HCT116 (cell line): Measurements from ENCODE around the gene TCP11L1. TPM values are rescaled to one million over a fixed set of nuclear protein-coding genes. Genes with fewer than 3 reads are reported as not detected.

Experiments used
- ATAC-seq: fragments of 200-7000 bp; cut with Tn5 transposase; 2 replicates; pipeline ENCODE4 v1.9.1; 2020; ENCODE audit warnings: mild to moderate bottlenecking, moderate library complexity
- BruUV-seq: library from RNA; stranded (reverse); fragments of 400-500 nt; replicated peaks from 2 replicates; lab custom pipeline; 2021; lab: Mats Ljungman, UMichigan
- CTCF ChIA-PET: fragments of 300-600 bp; sonication (Branson Sonifier 250); formaldehyde crosslinking; loops from one replicate; lab custom pipeline; 2021; ENCODE audit warnings: antibody characterized with exemption; lab: Charles Lee
- POLR2A ChIA-PET: fragments of 300-600, 350-600 bp; sonication (Branson Sonifier 250); formaldehyde crosslinking; loops from one replicate; lab custom pipeline; 2021; ENCODE audit warnings: antibody characterized with exemption; lab: Charles Lee
- RAD21 ChIA-PET, 2 experiments: fragments of 300-600 bp; sonication (Branson Sonifier 250); formaldehyde crosslinking; loops; one replicate each; lab custom pipeline; 2023; ENCODE audit warnings: low total read pairs in 2 of 2; ENCODE audit not compliant: uncharacterized antibody in 2 of 2, unreplicated experiment in 2 of 2, low non-redundant PET in 1 of 2; lab: Charles Lee
- DNase-seq: peaks from one replicate; pipeline ENCODE4 v3.0.0-alpha.2; 2010; ENCODE audit warnings: low read depth, low spot score
- H2AFZ ChIP-seq: fragments of 200-600 bp; shearing (Covaris generic), sonication (generic); 2 replicates; pipeline ENCODE4 v1.6.1; 2017; ENCODE audit warnings: low read depth, mixed run types, mixed read lengths, antibody characterized with exemption, low read length; ENCODE audit not compliant: poor library complexity, severe bottlenecking
- H3K27ac ChIP-seq: 2 replicates; pipeline ENCODE4 v1.5.1; 2012; ENCODE audit warnings: low read depth, low read length
- H3K27me3 ChIP-seq: fragments of 200-600 bp; sonication (generic); 2 replicates; pipeline ENCODE4 v1.6.1; 2016; ENCODE audit warnings: mixed run types, low read length, mixed read lengths; ENCODE audit not compliant: insufficient read depth
- H3K36me3 ChIP-seq, 2 experiments: fragments of 200-500 bp in 1 of 2; fragments of 200-600 bp in 1 of 2; sonication (Bioruptor generic) in 1 of 2; sonication (generic) in 1 of 2; 2 replicates each; pipeline versions ENCODE4 v1.5.1 to v1.6.1; 2014 to 2016; ENCODE audit warnings: low read length in 2 of 2, inconsistent platforms in 1 of 2, mixed read lengths in 1 of 2, mixed run types in 1 of 2; ENCODE audit not compliant: insufficient read depth in 2 of 2, control insufficient read depth in 1 of 2
- H3K4me1 ChIP-seq, 2 experiments: fragments of 200-600 bp in 1 of 2; sonication (generic) in 1 of 2; 2 replicates each; pipeline versions ENCODE4 v1.5.1 to v1.6.1; 2012 to 2017; ENCODE audit warnings: low read length in 2 of 2, inconsistent platforms in 1 of 2, mild to moderate bottlenecking in 1 of 2, mixed read lengths in 1 of 2, mixed run types in 1 of 2, moderate library complexity in 1 of 2; ENCODE audit not compliant: insufficient read depth in 2 of 2, control insufficient read depth in 1 of 2
- H3K4me2 ChIP-seq: fragments of 200-600 bp; sonication (generic); 2 replicates; pipeline ENCODE4 v1.6.1; 2017; ENCODE audit warnings: mixed run types, low read length, mixed read lengths
- H3K4me3 ChIP-seq, 2 experiments: fragments of 200-600 bp in 1 of 2; sonication (generic) in 1 of 2; replicated peaks in 1 of 2; 2 replicates each; pipeline ENCODE4 v1.5.1; 2011 to 2016; ENCODE audit warnings: low read length in 2 of 2, control low read depth in 1 of 2, low read depth in 1 of 2, mild to moderate bottlenecking in 1 of 2, mixed read lengths in 1 of 2, mixed run types in 1 of 2
- H3K79me2 ChIP-seq: fragments of 200-600 bp; sonication (generic); 2 replicates; pipeline ENCODE4 v1.6.1; 2017; ENCODE audit warnings: mild to moderate bottlenecking, mixed run types, low read length, moderate library complexity, mixed read lengths; ENCODE audit not compliant: insufficient read depth
- H3K9ac ChIP-seq: fragments of 200-600 bp; sonication (generic); 2 replicates; pipeline ENCODE4 v1.6.1; 2016; ENCODE audit warnings: low read length, mixed read lengths
- H3K9me2 ChIP-seq: fragments of 200-600 bp; sonication (generic), shearing (Covaris generic); 2 replicates; pipeline ENCODE4 v1.6.1; 2017; ENCODE audit warnings: mixed run types, mild to moderate bottlenecking, moderate library complexity; ENCODE audit not compliant: insufficient read depth
- H3K9me3 ChIP-seq, 2 experiments: fragments of 200-500 bp in 1 of 2; fragments of 200-600 bp in 1 of 2; sonication (Bioruptor generic) in 1 of 2; sonication (generic) in 1 of 2; 2 replicates each; pipeline ENCODE4 v1.6.1; 2014 to 2017; ENCODE audit warnings: low read length in 2 of 2, mixed read lengths in 2 of 2, inconsistent platforms in 1 of 2, low read depth in 1 of 2, mild to moderate bottlenecking in 1 of 2, mixed run types in 1 of 2, moderate library complexity in 1 of 2; ENCODE audit not compliant: control insufficient read depth in 1 of 2, insufficient read depth in 1 of 2
- H4K20me1 ChIP-seq: fragments of 200-600 bp; sonication (generic), shearing (Covaris generic); 2 replicates; pipeline ENCODE4 v1.6.1; 2017; ENCODE audit warnings: mixed run types, mild to moderate bottlenecking, moderate library complexity; ENCODE audit not compliant: insufficient read depth
- ELF1 ChIP-seq: IDR thresholded peaks from 2 replicates; pipeline ENCODE4 v1.6.1; 2012; ENCODE audit warnings: low read depth, borderline replicate concordance
- EZH2phosphoT487 ChIP-seq: fragments of 200-600 bp; IDR thresholded peaks from 2 replicates; pipeline ENCODE4 v1.6.1; 2018; ENCODE audit warnings: antibody characterized with exemption, borderline replicate concordance
- JUND ChIP-seq: IDR thresholded peaks from 2 replicates; pipeline ENCODE4 v1.6.1; 2012
- MAX ChIP-seq: IDR thresholded peaks from 2 replicates; pipeline ENCODE4 v1.6.1; 2012
- POLR2A ChIP-seq: IDR thresholded peaks from 2 replicates; pipeline ENCODE4 v1.7.0; 2011; ENCODE audit warnings: borderline replicate concordance; ENCODE audit not compliant: insufficient read depth, insufficient read length; ENCODE audit errors: extremely low read depth
- POLR2AphosphoS5 ChIP-seq: IDR thresholded peaks from 2 replicates; pipeline ENCODE4 v1.6.1; 2011; ENCODE audit warnings: mild to moderate bottlenecking, low read depth, low read length, moderate library complexity
- RAD21 ChIP-seq: IDR thresholded peaks from 2 replicates; pipeline ENCODE4 v1.6.1; 2012; ENCODE audit warnings: low read depth, mild to moderate bottlenecking
- TCF7L2 ChIP-seq: IDR thresholded peaks from 2 replicates; pipeline ENCODE4 v1.7.0; 2011; ENCODE audit warnings: borderline replicate concordance, inconsistent platforms; ENCODE audit not compliant: insufficient read depth, insufficient read length; ENCODE audit errors: extremely low read depth
- ZFX ChIP-seq: fragments of 450-650 bp; IDR thresholded peaks from 2 replicates; pipeline ENCODE4 v1.6.1; 2017
- intact Hi-C: fragments of 100-400 bp; cut with micrococcal nuclease; formaldehyde crosslinking; loops from 2 replicates; pipeline ENCODE4 v1.10.0; 2022
- total RNA-seq: library from RNA; stranded (reverse); gene quantifications from one replicate; pipeline ENCODE4 v1.2.1, GENCODE V29; 2021; ENCODE audit not compliant: unreplicated experiment
- TF ChIP-seq, protein P1 (sequence below): IDR thresholded peaks from 2 replicates; pipeline ENCODE4 v1.6.1; 2012

The TCP11L1 gene
- total RNA-seq, 1 experiment from 2014 or later: 12.0 TPM

DNA sequence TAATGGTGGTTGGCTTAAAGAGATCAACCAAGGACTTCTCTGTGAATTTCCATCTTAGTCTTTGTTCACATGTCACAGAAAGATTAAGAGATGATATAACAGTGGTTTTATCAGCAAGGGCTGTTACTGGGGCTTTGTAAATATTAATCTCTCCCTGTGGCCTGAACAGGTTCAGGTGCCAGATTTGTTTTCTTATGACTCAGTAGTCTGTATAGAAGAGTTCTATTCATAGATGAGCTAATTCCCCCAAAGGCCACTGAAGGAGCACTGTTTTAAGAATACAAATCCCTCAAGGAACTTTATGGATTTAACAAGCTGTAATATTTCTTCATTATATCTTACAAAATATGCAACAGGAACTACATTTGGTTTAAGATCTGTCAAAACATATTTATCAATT lies 50.4 kb downstream of the TCP11L1 start:
- H3K27me3 ChIP-seq: no peaks in the 10 kb centered on the region
- no peak for DNase-seq
- TF ChIP-seq MAX: no peak
- no peak for TF ChIP-seq ZFX
- TF ChIP-seq, all 23 proteins: peak for 0
- H3K79me2 ChIP-seq: no peaks in the 10 kb centered on the region
- intact Hi-C loops: no loop called here
- H2AFZ ChIP-seq: no peak overlapping the region
- no TSS peak for BruUV-seq
- H3K9ac ChIP-seq: no peak overlapping the region
- H3K4me2 ChIP-seq: no peak overlapping the region
- no peak overlapping the region for H3K4me3 ChIP-seq
- ChIA-PET CTCF (no interaction called here), POLR2A (no interaction called here), RAD21 (no interaction called here)
- no peak for ATAC-seq
- no peaks in the 10 kb centered on the region for H3K4me1 ChIP-seq
- no peaks in the 10 kb centered on the region for H3K9me2 ChIP-seq
- no peaks in the 10 kb centered on the region for H4K20me1 ChIP-seq
- H3K27ac ChIP-seq: no peak overlapping the region
- peaks cover 12 to 22% of the 10 kb centered on the region in 2 experiments; a peak in 3 of 4 replicates for H3K36me3 ChIP-seq
- no peaks in the 10 kb centered on the region for H3K9me3 ChIP-seq

DNA sequence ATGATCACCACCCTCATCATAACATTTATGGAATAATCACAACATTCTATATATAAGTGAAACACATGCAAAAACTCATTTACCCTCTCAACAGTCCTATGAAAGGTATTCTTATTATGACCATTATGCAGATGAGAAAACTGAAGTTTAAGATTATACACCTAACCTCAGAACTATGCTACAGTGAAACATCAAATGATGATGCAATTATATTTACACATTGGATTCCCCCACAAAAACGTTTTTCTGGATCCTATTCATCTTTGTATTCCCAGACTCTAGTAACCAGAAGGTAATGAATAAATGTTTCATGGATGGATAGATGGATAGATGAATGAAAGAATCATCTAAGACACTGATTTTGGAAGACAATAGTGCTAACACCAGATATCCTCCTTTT lies 54.8 kb downstream of the TCP11L1 start:
- DNase-seq: no peak
- H3K4me2 ChIP-seq: no peak overlapping the region
- no peaks in the 10 kb centered on the region for H3K79me2 ChIP-seq
- RAD21 ChIA-PET: no interaction called here
- no peaks in the 10 kb centered on the region for H3K9me2 ChIP-seq
- peaks cover 11 to 28% of the 10 kb centered on the region in 2 experiments; a peak in 2 of 4 replicates for H3K36me3 ChIP-seq
- no peak overlapping the region for H3K27ac ChIP-seq
- TF ChIP-seq, protein P1, sequence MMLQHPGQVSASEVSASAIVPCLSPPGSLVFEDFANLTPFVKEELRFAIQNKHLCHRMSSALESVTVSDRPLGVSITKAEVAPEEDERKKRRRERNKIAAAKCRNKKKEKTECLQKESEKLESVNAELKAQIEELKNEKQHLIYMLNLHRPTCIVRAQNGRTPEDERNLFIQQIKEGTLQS: no peak
- TF ChIP-seq JUND (no peak), TCF7L2 (no peak), ELF1 (no peak), RAD21 (no peak), POLR2AphosphoS5 (no peak), POLR2A (no peak), EZH2phosphoT487 (no peak), ZFX (no peak)
- no peak for ATAC-seq
- intact Hi-C loops: no loop called here
- H4K20me1 ChIP-seq: no peaks in the 10 kb centered on the region
- H3K9ac ChIP-seq: no peak overlapping the region
- CTCF ChIA-PET: no interaction called here
- H3K27me3 ChIP-seq: no peaks in the 10 kb centered on the region
- BruUV-seq: no TSS peak
- no peak overlapping the region for H3K4me3 ChIP-seq
- no peaks in the 10 kb centered on the region for H3K9me3 ChIP-seq
- H2AFZ ChIP-seq: no peak overlapping the region
- H3K4me1 ChIP-seq: no peaks in the 10 kb centered on the region
- POLR2A ChIA-PET: no interaction called here
